ENCODE measurements around the gene SLC16A3. TPM values are rescaled to one million over a fixed set of nuclear protein-coding genes. Genes with fewer than 3 reads are reported as not detected.
"Not testable (repeated sequence)": the region's sequence is repeated elsewhere in the genome, so short reads cannot be mapped to it uniquely, and the experiment has no call there.

SLC16A3 gene
- total RNA-seq: 10 to 100 TPM; 22.0 to 31.5 (median 26.3) TPM

DNA sequence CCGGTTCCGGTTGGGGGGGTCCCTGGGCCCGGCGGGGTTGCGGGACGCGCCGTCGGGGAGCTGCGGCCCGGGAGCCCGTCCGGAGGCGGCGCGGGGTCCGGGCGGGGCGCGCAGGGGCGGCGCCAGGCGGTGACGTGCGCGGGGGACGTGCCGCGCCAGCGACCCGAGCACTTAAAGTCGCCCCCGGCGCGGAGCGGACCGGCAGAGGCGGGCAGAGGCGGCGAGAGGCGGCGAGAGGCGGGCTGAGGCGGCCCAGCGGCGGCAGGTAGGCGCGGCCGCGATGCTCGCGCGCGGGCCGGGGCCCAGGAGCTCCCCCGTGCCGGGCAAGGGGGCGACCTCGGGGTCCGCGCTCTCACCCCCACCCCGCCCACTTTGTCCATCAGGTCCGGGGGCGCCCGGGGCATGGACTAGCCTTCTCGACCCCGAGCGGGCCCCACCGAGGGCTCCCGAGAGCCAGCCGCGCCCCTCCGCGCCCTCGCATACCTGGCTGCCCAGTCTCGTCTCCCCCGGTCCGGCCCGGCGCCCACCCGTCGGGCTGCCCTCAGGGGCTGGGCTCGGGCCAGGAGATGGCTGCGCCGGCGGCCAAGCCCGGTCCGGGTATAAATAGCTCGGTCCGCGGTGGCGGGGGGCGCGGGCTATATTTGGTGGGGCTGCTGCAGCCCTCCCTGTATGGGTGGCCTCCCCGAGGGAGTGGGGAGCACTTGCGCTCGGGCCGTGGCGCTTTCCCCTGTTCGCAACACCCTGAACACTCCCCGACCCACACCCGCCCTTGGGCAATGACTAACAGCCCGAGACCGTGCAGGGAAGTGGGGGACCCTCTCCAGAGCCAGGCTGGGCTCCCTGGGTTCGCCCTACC lies at the start of gene SLC16A3:
SLC16A3 (plus strand) TSS at position 201 of the 856 bp plus-strand sequence. CDS start 6,967 bp downstream, outside the sequence.
- no peaks in the 10 kb centered on the region for H3K9me3 Mint-ChIP-seq
- peaks cover 17% of the 10 kb centered on the region for H3K4me1 Mint-ChIP-seq (ENCODE audit: low read depth)
- no peaks in the 10 kb centered on the region for H3K36me3 Mint-ChIP-seq (ENCODE audit: insufficient read depth)
- peak within 1 kb of the TSS; percentile 80 for H3K4me3 Mint-ChIP-seq
- DNase-seq: peak; percentile 65
- no peaks in the 10 kb centered on the region for H3K27me3 Mint-ChIP-seq (ENCODE audit: low read depth)
- peak; percentile 64 to 70 for ATAC-seq

- Mint-ChIP-seq H3K9me3 (no peaks in the 10 kb centered on the region), H3K36me3 (ENCODE audit: insufficient read depth) (peaks cover 18% of the 10 kb centered on the region), H3K27me3 (ENCODE audit: low read depth) (no peaks in the 10 kb centered on the region), H3K4me1 (ENCODE audit: low read depth) (no peaks in the 10 kb centered on the region), H3K4me3 (no peak overlapping the region)
- ATAC-seq (no peak), DNase-seq (no peak)
Measured at GRCh38 chr17:82179412-82179811, 49.4 kb upstream of the SLC16A3 start.

GRCh38 chr17:82179946-82180475 lies 48.8 kb upstream of the SLC16A3 start:
- Mint-ChIP-seq H3K9me3 (no peaks in the 10 kb centered on the region), H3K4me1 (ENCODE audit: low read depth) (no peaks in the 10 kb centered on the region), H3K4me3 (no peak overlapping the region), H3K36me3 (ENCODE audit: insufficient read depth) (peaks cover 14% of the 10 kb centered on the region), H3K27me3 (ENCODE audit: low read depth) (no peaks in the 10 kb centered on the region)
- ATAC-seq: no peak
- DNase-seq: no peak

DNA sequence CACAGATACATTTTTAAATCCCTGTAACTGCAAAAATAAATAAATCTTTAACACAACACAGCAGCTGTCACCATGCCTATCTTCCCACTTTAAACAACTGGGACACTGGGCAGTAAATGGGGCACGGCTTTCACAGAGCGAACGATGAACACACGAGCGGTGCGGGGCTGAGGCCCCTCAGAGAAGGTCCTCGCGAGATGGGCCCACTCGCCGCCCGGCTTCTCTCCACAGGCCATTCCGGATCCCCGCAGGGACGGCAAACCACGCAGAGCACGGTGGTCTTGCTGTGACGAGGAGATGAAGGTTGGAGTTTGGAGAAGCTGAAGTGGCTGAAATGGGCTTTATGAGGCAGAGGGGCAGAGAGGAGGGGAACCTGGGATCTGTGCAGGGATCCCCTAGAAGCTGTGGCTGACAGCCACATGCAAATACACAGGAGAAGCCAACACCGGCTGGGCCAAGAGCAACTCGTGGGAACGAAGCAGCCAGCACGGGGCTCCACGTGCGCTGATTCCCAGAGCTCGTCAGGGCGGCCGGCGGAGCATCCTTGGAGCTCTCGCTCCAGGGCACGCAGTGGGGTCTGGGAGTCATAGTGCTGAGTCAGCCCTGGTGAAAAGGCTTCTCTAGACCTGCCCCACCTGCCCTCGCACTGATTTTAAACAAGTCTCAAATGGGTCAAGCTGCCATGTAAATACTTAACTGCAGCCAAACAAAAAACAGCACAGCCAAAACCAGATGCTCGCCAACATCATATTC lies 47.9 kb upstream of the SLC16A3 start:
- peaks cover 9% of the 10 kb centered on the region for H3K36me3 Mint-ChIP-seq (ENCODE audit: insufficient read depth)
- no peak for DNase-seq
- no peaks in the 10 kb centered on the region for H3K27me3 Mint-ChIP-seq (ENCODE audit: low read depth)
- no peak overlapping the region for H3K4me3 Mint-ChIP-seq
- no peaks in the 10 kb centered on the region for H3K9me3 Mint-ChIP-seq
- no peak for ATAC-seq
- no peaks in the 10 kb centered on the region for H3K4me1 Mint-ChIP-seq (ENCODE audit: low read depth)

GRCh38 chr17:82184761-82185160 lies 44.1 kb upstream of the SLC16A3 start:
- DNase-seq (no peak), ATAC-seq (no peak)
- Mint-ChIP-seq H3K27me3 (ENCODE audit: low read depth) (no peaks in the 10 kb centered on the region), H3K4me3 (no peak overlapping the region), H3K36me3 (ENCODE audit: insufficient read depth) (peaks cover 13% of the 10 kb centered on the region), H3K9me3 (no peaks in the 10 kb centered on the region), H3K4me1 (ENCODE audit: low read depth) (no peaks in the 10 kb centered on the region)

DNA sequence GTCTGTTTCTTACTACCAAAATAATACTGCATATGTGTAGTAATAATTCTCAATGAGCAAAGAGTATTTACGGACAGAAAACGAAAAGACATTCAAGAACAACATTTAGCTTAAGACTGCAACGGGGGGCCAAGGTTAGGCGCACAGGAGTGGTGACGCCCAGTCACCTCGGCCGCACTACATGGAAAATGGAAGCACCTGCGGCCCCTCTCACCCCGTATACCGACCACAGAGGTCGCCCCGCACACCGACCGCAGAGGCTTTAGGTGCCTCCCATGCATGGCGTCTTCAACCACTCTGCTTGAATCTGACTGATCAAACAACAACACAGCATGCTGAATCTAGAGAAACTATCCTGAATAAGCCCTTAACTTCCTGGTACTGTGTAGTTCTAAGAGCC lies 42.6 kb upstream of the SLC16A3 start:
- DNase-seq (no peak), ATAC-seq (no peak)
- Mint-ChIP-seq H3K4me1 (ENCODE audit: low read depth) (no peaks in the 10 kb centered on the region), H3K36me3 (ENCODE audit: insufficient read depth) (peaks cover 13% of the 10 kb centered on the region), H3K9me3 (no peaks in the 10 kb centered on the region), H3K4me3 (no peak overlapping the region), H3K27me3 (ENCODE audit: low read depth) (no peaks in the 10 kb centered on the region)

- no peak for DNase-seq
- Mint-ChIP-seq H3K27me3 (ENCODE audit: low read depth) (no peaks in the 10 kb centered on the region), H3K4me1 (ENCODE audit: low read depth) (no peaks in the 10 kb centered on the region), H3K4me3 (no peak overlapping the region), H3K36me3 (ENCODE audit: insufficient read depth) (peaks cover 16% of the 10 kb centered on the region), H3K9me3 (no peaks in the 10 kb centered on the region)
- no peak for ATAC-seq
Measured at GRCh38 chr17:82187500-82187899, 41.3 kb upstream of the SLC16A3 start.

- H3K27me3 Mint-ChIP-seq (ENCODE audit: low read depth): no peaks in the 10 kb centered on the region
- no peak overlapping the region for H3K4me3 Mint-ChIP-seq
- ATAC-seq (no peak), DNase-seq (no peak)
- H3K9me3 Mint-ChIP-seq: no peaks in the 10 kb centered on the region
- peaks cover 20% of the 10 kb centered on the region for H3K36me3 Mint-ChIP-seq (ENCODE audit: insufficient read depth)
- H3K4me1 Mint-ChIP-seq (ENCODE audit: low read depth): no peaks in the 10 kb centered on the region
Measured at GRCh38 chr17:82188001-82188961, 40.6 kb upstream of the SLC16A3 start.

DNA sequence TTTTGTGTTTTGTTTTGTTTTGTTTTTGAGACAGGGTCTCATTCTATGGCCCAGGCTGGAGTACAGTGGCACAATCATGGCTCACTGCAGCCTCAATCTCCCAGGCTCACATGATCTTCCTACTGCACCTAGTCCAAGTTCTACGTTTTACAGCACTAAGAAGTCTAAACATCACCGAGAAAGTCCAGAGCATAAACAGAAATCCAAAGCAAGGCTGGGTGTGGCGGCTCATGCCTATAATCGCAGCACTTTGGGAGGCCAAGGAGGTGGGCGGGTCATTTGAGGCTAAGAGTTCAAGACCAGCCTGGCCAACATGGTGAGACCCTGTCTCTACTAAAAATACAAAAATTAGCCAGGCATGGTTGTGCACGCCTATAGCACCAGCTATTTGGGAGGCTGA lies 35.8 kb upstream of the SLC16A3 start:
- DNase-seq; ATAC-seq; H3K9me3 Mint-ChIP-seq; H3K4me3 Mint-ChIP-seq; H3K4me1 Mint-ChIP-seq (ENCODE audit: low read depth); H3K27me3 Mint-ChIP-seq (ENCODE audit: low read depth): not testable (repeated sequence)
- H3K36me3 Mint-ChIP-seq (ENCODE audit: insufficient read depth): peaks cover 38% of the 10 kb centered on the region

- DNase-seq (no peak), ATAC-seq (no peak)
- Mint-ChIP-seq H3K27me3 (ENCODE audit: low read depth) (no peaks in the 10 kb centered on the region), H3K4me1 (ENCODE audit: low read depth) (peaks cover 10% of the 10 kb centered on the region), H3K9me3 (no peaks in the 10 kb centered on the region), H3K36me3 (ENCODE audit: insufficient read depth) (peaks cover 38% of the 10 kb centered on the region), H3K4me3 (no peak overlapping the region)
Measured at GRCh38 chr17:82193520-82194220, 35.2 kb upstream of the SLC16A3 start.

- H3K36me3 Mint-ChIP-seq (ENCODE audit: insufficient read depth): peaks cover 38% of the 10 kb centered on the region
- ATAC-seq (no peak), DNase-seq (no peak)
- H3K4me1 Mint-ChIP-seq (ENCODE audit: low read depth): peaks cover 18% of the 10 kb centered on the region
- H3K27me3 Mint-ChIP-seq (ENCODE audit: low read depth): no peaks in the 10 kb centered on the region
- H3K9me3 Mint-ChIP-seq: no peaks in the 10 kb centered on the region
- no peak overlapping the region for H3K4me3 Mint-ChIP-seq
Measured at GRCh38 chr17:82194765-82195164, 34.1 kb upstream of the SLC16A3 start.

- Mint-ChIP-seq H3K4me3 (no peak overlapping the region), H3K27me3 (ENCODE audit: low read depth) (no peaks in the 10 kb centered on the region), H3K9me3 (no peaks in the 10 kb centered on the region), H3K36me3 (ENCODE audit: insufficient read depth) (peaks cover 38% of the 10 kb centered on the region), H3K4me1 (ENCODE audit: low read depth) (peaks cover 29% of the 10 kb centered on the region)
- no peak for DNase-seq
- no peak for ATAC-seq
Measured at GRCh38 chr17:82195675-82196672, 32.9 kb upstream of the SLC16A3 start.
